Measurements from ENCODE around the gene NDUFAF5.

NDUFAF5 gene

GRCh38 chr20:13822459-13822858, 37.6 kb downstream of the NDUFAF5 start:
- no peak overlapping the region for H3K4me3 ChIP-seq (ENCODE audit: low read depth, low read length)
- TF ChIP-seq, protein P1, sequence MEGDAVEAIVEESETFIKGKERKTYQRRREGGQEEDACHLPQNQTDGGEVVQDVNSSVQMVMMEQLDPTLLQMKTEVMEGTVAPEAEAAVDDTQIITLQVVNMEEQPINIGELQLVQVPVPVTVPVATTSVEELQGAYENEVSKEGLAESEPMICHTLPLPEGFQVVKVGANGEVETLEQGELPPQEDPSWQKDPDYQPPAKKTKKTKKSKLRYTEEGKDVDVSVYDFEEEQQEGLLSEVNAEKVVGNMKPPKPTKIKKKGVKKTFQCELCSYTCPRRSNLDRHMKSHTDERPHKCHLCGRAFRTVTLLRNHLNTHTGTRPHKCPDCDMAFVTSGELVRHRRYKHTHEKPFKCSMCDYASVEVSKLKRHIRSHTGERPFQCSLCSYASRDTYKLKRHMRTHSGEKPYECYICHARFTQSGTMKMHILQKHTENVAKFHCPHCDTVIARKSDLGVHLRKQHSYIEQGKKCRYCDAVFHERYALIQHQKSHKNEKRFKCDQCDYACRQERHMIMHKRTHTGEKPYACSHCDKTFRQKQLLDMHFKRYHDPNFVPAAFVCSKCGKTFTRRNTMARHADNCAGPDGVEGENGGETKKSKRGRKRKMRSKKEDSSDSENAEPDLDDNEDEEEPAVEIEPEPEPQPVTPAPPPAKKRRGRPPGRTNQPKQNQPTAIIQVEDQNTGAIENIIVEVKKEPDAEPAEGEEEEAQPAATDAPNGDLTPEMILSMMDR (IDR thresholded peaks at IDR 0.05; ENCODE audit: low read depth, low read length, missing control alignments) = no peak
- DNase-seq (ENCODE audit: low read depth) = no peak
- in situ Hi-C loops (cut with HindIII; ENCODE audit: low sequenced_read_pairs) = loop anchor here (25.0 kb wide), 1 partner anchor 240 kb away; no protein-coding TSS in a partner anchor

DNA sequence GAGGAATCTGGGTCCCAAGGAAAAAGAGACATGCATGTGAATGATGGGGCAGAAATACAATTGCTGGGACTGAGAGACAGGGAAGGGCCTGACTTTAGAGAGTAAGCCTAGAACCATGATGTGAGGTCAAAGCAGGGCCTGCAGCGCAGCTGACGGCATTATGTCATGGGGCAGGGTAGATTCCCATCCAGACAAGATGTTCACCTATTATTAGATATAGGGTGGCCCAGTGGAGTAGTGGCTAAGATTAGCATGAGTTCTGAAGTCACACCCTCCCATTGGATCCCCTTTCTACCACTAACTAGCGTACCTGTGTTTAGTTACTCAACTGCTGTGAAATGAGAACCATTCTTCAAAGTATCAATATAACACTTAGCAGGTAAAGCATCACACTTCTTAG, 39.6 kb downstream of the NDUFAF5 start:
- H3K4me3 ChIP-seq (ENCODE audit: low read depth, low read length) = no peak overlapping the region
- in situ Hi-C loops (cut with HindIII; ENCODE audit: low sequenced_read_pairs) = loop anchor here (25.0 kb wide), 1 partner anchor 238 kb away; no protein-coding TSS in a partner anchor
- TF ChIP-seq, protein P1 (IDR thresholded peaks at IDR 0.05; ENCODE audit: low read depth, low read length, missing control alignments) = no peak
- DNase-seq (ENCODE audit: low read depth) = no peak

DNA sequence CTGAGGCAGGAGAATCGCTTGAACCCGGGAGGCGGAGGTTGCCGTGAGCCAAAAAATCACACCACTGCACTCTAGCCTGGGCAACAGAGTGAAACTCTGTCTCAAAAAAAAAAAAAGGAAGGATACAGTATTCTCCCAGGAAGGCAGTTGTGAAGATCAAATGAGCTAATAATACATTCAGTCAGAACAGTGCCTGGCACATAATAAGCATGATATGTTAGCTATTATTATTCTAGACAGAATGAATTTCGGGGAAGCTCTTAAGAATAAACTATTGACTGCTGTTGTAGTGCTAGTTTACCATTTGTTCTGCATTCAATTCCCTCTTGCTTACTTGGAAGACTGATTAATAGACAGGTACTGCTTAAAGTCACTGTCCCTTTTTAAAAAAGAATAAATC, 40.6 kb downstream of the NDUFAF5 start:
- TF ChIP-seq, protein P1 (IDR thresholded peaks at IDR 0.05; ENCODE audit: low read depth, low read length, missing control alignments) = no peak
- DNase-seq (ENCODE audit: low read depth) = no peak
- in situ Hi-C loops (cut with HindIII; ENCODE audit: low sequenced_read_pairs) = no loop called here
- H3K4me3 ChIP-seq (ENCODE audit: low read depth, low read length) = no peak overlapping the region

DNA sequence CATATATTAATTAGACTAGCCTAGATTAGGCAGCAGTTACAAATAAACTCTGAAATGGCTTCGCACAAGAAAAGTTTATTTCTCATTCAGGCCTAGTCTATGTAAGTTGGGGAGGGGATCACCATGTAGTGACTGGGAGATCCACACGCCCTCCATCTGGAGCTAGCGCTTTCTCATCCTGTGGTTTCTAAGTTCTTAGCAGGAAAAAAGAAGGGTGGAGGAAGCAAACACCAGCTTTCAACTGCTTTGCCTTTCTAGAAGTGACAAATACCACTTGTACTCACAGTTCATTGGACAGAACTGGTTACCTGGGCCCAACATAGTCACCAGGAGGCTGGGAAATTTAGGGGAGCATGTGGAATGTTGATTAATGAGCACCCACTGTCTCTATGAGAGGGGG, 46.6 kb downstream of the NDUFAF5 start:
- no peak overlapping the region for H3K4me3 ChIP-seq (ENCODE audit: low read depth, low read length)
- in situ Hi-C loops (cut with HindIII; ENCODE audit: low sequenced_read_pairs) = no loop called here
- DNase-seq (ENCODE audit: low read depth) = no peak
- TF ChIP-seq, protein P1 (IDR thresholded peaks at IDR 0.05; ENCODE audit: low read depth, low read length, missing control alignments) = no peak

- no peak for DNase-seq (ENCODE audit: low read depth)
- in situ Hi-C loops (cut with HindIII; ENCODE audit: low sequenced_read_pairs) = no loop called here
- H3K4me3 ChIP-seq (ENCODE audit: low read depth, low read length) = no peak overlapping the region
- TF ChIP-seq, protein P1 (IDR thresholded peaks at IDR 0.05; ENCODE audit: low read depth, low read length, missing control alignments) = no peak
Observed at GRCh38 chr20:13838664-13839063, 53.8 kb downstream of the NDUFAF5 start.

- in situ Hi-C loops (cut with HindIII; ENCODE audit: low sequenced_read_pairs) = no loop called here
- no peak overlapping the region for H3K4me3 ChIP-seq (ENCODE audit: low read depth, low read length)
- peak; percentile 22 for DNase-seq (ENCODE audit: low read depth)
- TF ChIP-seq, protein P1 (IDR thresholded peaks at IDR 0.05; ENCODE audit: low read depth, low read length, missing control alignments) = no peak
Observed at GRCh38 chr20:13839421-13840092, 54.7 kb downstream of the NDUFAF5 start.

All from astrocyte of the cerebellum (primary cell).